HepG2 (cell line): ENCODE results near the gene SYNE1.

Experiments used
- CTCF ChIP-seq: sonication (generic); formaldehyde crosslinking; IDR thresholded peaks from 2 replicates; pipeline ENCODE4 v1.5.0; 2020; ENCODE audit warnings: mild to moderate bottlenecking, missing genetic modification reagents, moderate library complexity
- GLI4 ChIP-seq: sonication (generic); formaldehyde crosslinking; IDR thresholded peaks from 2 replicates; pipeline ENCODE4 v1.5.1; 2020; ENCODE audit warnings: missing genetic modification reagents, mild to moderate bottlenecking, moderate library complexity, borderline replicate concordance
- MYC ChIP-seq: sonication (generic); formaldehyde crosslinking; IDR thresholded peaks from 2 replicates; pipeline ENCODE4 v1.9.0; 2021; ENCODE audit warnings: missing genetic modification reagents, borderline replicate concordance
- POLR2A ChIP-seq, 2 experiments: IDR thresholded peaks; 2 replicates each; pipeline ENCODE4 v1.6.1; 2011; ENCODE audit warnings: low read depth in 2 of 2, low read length in 2 of 2, mild to moderate bottlenecking in 1 of 2, moderate library complexity in 1 of 2; ENCODE audit not compliant: insufficient read depth in 1 of 2
- POLR2AphosphoS5 ChIP-seq: IDR thresholded peaks from 2 replicates; pipeline ENCODE4 v1.6.1; 2012; ENCODE audit warnings: low read depth, low read length
- SIN3A ChIP-seq: IDR thresholded peaks from 2 replicates; pipeline ENCODE4 v1.6.1; 2011; ENCODE audit warnings: low read depth, mild to moderate bottlenecking, control low read depth, low read length, borderline replicate concordance
- SMC3 ChIP-seq: IDR thresholded peaks from 2 replicates; pipeline ENCODE4 v1.6.1; 2011; ENCODE audit warnings: low read length, improper control_type of control experiment
- TCF7 ChIP-seq: sonication (generic); IDR thresholded peaks from 2 replicates; pipeline ENCODE4 v1.6.1; 2016; ENCODE audit warnings: antibody characterized with exemption, low read depth
- ZNF12 ChIP-seq: sonication (generic); formaldehyde crosslinking; IDR thresholded peaks from 2 replicates; pipeline ENCODE4 v1.5.0; 2020; ENCODE audit warnings: missing genetic modification reagents
- ZNF253 ChIP-seq: sonication (generic); formaldehyde crosslinking; IDR thresholded peaks from 2 replicates; pipeline ENCODE4 v1.8.0; 2022; ENCODE audit warnings: mild to moderate bottlenecking, missing genetic modification reagents, borderline replicate concordance
- ZNF432 ChIP-seq: sonication (generic); formaldehyde crosslinking; IDR thresholded peaks from 2 replicates; pipeline ENCODE4 v1.5.0; 2020; ENCODE audit warnings: missing genetic modification reagents, mild to moderate bottlenecking, borderline replicate concordance
- TF ChIP-seq, protein P1 (sequence below): sonication (generic); formaldehyde crosslinking; IDR thresholded peaks from 2 replicates; pipeline ENCODE4 v1.4.0; 2020; ENCODE audit warnings: missing genetic modification reagents
- TF ChIP-seq, protein P2 (sequence below): sonication (generic); formaldehyde crosslinking; IDR thresholded peaks from 2 replicates; pipeline ENCODE4 v1.4.0; 2020; ENCODE audit warnings: missing genetic modification reagents, borderline replicate concordance
- TF ChIP-seq, protein P3 (sequence below): sonication (generic); formaldehyde crosslinking; IDR thresholded peaks from 2 replicates; pipeline ENCODE4 v1.8.0; 2022; ENCODE audit warnings: mild to moderate bottlenecking, missing genetic modification reagents; ENCODE audit not compliant: insufficient replicate concordance

GRCh38 chr6:152329638-152330448 lies 307.3 kb downstream of the SYNE1 start:
- TF ChIP-seq MYC (CRISPR knock-in tag), result no peak
- TF ChIP-seq POLR2A (IDR thresholded peaks at IDR 0.05; ENCODE audit: insufficient read depth in 1 of 2, low read depth in 2 of 2, low read length in 2 of 2), result no peak
- TF ChIP-seq, protein P1, sequence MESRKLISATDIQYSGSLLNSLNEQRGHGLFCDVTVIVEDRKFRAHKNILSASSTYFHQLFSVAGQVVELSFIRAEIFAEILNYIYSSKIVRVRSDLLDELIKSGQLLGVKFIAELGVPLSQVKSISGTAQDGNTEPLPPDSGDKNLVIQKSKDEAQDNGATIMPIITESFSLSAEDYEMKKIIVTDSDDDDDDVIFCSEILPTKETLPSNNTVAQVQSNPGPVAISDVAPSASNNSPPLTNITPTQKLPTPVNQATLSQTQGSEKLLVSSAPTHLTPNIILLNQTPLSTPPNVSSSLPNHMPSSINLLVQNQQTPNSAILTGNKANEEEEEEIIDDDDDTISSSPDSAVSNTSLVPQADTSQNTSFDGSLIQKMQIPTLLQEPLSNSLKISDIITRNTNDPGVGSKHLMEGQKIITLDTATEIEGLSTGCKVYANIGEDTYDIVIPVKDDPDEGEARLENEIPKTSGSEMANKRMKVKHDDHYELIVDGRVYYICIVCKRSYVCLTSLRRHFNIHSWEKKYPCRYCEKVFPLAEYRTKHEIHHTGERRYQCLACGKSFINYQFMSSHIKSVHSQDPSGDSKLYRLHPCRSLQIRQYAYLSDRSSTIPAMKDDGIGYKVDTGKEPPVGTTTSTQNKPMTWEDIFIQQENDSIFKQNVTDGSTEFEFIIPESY (CRISPR knock-in tag), result no peak
- TF ChIP-seq SIN3A, result no peak
- TF ChIP-seq, protein P2, sequence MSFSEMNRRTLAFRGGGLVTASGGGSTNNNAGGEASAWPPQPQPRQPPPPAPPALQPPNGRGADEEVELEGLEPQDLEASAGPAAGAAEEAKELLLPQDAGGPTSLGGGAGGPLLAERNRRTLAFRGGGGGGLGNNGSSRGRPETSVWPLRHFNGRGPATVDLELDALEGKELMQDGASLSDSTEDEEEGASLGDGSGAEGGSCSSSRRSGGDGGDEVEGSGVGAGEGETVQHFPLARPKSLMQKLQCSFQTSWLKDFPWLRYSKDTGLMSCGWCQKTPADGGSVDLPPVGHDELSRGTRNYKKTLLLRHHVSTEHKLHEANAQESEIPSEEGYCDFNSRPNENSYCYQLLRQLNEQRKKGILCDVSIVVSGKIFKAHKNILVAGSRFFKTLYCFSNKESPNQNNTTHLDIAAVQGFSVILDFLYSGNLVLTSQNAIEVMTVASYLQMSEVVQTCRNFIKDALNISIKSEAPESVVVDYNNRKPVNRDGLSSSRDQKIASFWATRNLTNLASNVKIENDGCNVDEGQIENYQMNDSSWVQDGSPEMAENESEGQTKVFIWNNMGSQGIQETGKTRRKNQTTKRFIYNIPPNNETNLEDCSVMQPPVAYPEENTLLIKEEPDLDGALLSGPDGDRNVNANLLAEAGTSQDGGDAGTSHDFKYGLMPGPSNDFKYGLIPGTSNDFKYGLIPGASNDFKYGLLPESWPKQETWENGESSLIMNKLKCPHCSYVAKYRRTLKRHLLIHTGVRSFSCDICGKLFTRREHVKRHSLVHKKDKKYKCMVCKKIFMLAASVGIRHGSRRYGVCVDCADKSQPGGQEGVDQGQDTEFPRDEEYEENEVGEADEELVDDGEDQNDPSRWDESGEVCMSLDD (CRISPR knock-in tag), result no peak
- TF ChIP-seq SMC3, result no peak
- TF ChIP-seq POLR2AphosphoS5, result no peak
- TF ChIP-seq ZNF253 (CRISPR knock-in tag), result no peak
- no peak for TF ChIP-seq GLI4 (CRISPR knock-in tag)
- no peak for TF ChIP-seq CTCF (CRISPR knock-in tag)
- TF ChIP-seq ZNF432 (CRISPR knock-in tag), result no peak
- no peak for TF ChIP-seq ZNF12 (CRISPR knock-in tag)
- TF ChIP-seq, protein P3, sequence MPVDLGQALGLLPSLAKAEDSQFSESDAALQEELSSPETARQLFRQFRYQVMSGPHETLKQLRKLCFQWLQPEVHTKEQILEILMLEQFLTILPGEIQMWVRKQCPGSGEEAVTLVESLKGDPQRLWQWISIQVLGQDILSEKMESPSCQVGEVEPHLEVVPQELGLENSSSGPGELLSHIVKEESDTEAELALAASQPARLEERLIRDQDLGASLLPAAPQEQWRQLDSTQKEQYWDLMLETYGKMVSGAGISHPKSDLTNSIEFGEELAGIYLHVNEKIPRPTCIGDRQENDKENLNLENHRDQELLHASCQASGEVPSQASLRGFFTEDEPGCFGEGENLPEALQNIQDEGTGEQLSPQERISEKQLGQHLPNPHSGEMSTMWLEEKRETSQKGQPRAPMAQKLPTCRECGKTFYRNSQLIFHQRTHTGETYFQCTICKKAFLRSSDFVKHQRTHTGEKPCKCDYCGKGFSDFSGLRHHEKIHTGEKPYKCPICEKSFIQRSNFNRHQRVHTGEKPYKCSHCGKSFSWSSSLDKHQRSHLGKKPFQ (CRISPR knock-in tag), result no peak
- TF ChIP-seq TCF7, result no peak
